HG03342 (cell line): ENCODE measurements around the gene SH3TC2.

Experiments used
- ATAC-seq: cut with Tn5 transposase; IDR thresholded peaks from one replicate; pipeline ENCODE4 v1.9.1; 2021; ENCODE audit warnings: mild to moderate bottlenecking, moderate library complexity; ENCODE audit not compliant: unreplicated experiment

SH3TC2 gene

GRCh38 chr5:149061341-149061740, 1.5 kb downstream of the SH3TC2 start:
- no peak for ATAC-seq

GRCh38 chr5:149060325-149060724, 2.5 kb downstream of the SH3TC2 start:
- ATAC-seq = no peak

GRCh38 chr5:149056616-149057165, 6.2 kb downstream of the SH3TC2 start:
- no peak for ATAC-seq

GRCh38 chr5:149054416-149054815, 8.4 kb downstream of the SH3TC2 start:
- ATAC-seq = no peak

GRCh38 chr5:149053072-149053695, 9.7 kb downstream of the SH3TC2 start:
- ATAC-seq = no peak

- ATAC-seq = no peak
Measured at GRCh38 chr5:149049371-149049781, 13.5 kb downstream of the SH3TC2 start.

- no peak for ATAC-seq
Measured at GRCh38 chr5:149048811-149049210, 14.1 kb downstream of the SH3TC2 start.

GRCh38 chr5:149047462-149047861, 15.4 kb downstream of the SH3TC2 start:
- ATAC-seq = no peak

- ATAC-seq = no peak
Measured at GRCh38 chr5:149046196-149046829, 16.5 kb downstream of the SH3TC2 start.

- ATAC-seq = no peak
Measured at GRCh38 chr5:149045089-149045460, 17.8 kb downstream of the SH3TC2 start.

GRCh38 chr5:149044453-149045088, 18.3 kb downstream of the SH3TC2 start:
- no peak for ATAC-seq

GRCh38 chr5:149043641-149044040, 19.2 kb downstream of the SH3TC2 start:
- ATAC-seq = no peak

GRCh38 chr5:149042865-149043264, 20.0 kb downstream of the SH3TC2 start:
- no peak for ATAC-seq

GRCh38 chr5:149041242-149041641, 21.6 kb downstream of the SH3TC2 start:
- no peak for ATAC-seq

- ATAC-seq = no peak
Measured at GRCh38 chr5:149040421-149040820, 22.4 kb downstream of the SH3TC2 start.

- no peak for ATAC-seq
Measured at GRCh38 chr5:149039506-149039905, 23.4 kb downstream of the SH3TC2 start.

- ATAC-seq = no peak
Measured at GRCh38 chr5:149038336-149039080, 24.4 kb downstream of the SH3TC2 start.

GRCh38 chr5:149037817-149038216, 25.0 kb downstream of the SH3TC2 start:
- no peak for ATAC-seq

- no peak for ATAC-seq
Measured at GRCh38 chr5:149036970-149037369, 25.9 kb downstream of the SH3TC2 start.

- no peak for ATAC-seq
Measured at GRCh38 chr5:149036168-149036567, 26.7 kb downstream of the SH3TC2 start.

GRCh38 chr5:149035372-149035790, 27.5 kb downstream of the SH3TC2 start:
- peak; percentile 83 for ATAC-seq
